Stimulated activated CD8-positive, alpha-beta memory T cell treated with anti-CD3 and anti-CD28 coated beads, Interleukin-7, amount 100 ng/mL, for 4 hours (primary cell): ENCODE data around the gene CCDC8.
"Not testable (repeated sequence)": the region's sequence is repeated elsewhere in the genome, so short reads cannot be mapped to it uniquely, and the experiment has no call there.

Experiments used
- DNase-seq, 2 donors: peaks; one replicate each; pipeline ENCODE4 v3.0.0-alpha.2; 2020; ENCODE audit warnings: low read depth in 2 of 2

The CCDC8 gene

DNA sequence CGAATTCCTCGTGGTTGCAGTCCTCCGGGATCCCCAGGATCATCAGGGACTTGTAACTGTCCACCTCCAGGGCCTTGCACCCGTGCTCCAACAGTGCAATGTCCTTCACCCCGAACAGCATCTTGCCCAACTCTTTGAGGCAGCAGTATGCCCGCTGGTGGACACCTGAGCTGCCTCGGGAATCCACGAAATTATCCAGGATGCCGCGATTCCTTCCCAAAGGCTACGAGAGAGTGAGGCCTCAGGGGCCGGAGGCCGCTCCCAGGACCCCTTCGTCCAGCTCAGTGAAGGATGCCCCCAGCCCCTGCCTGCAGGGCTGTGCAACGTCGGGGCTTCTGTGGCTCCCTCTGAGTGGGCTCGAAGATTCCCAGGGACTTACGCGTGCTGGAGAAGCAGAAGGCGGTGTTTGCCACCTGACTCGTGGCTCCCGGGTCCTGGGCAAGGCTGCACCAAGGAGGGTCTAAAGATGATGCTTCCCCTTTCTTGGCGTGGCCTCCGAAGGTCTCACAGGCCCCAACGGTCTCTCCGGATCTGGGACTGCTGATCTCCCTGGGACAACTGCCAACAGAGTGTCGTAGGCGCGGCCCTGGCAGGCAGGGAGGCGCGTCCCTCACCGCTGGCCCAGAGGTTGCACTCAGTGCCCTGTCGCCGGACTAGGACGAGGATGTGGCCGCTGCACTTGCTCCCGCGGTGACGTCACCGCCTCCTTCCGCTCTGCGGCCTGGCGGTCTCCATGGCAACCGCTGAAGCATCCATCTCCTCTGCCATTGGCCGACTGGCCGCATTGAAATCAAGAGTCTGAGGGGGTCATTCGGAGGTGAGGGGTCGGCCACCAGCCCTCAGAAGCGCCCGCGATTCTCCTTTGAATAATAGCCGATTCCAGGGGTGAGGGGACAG, 15.1 kb upstream of the CCDC8 start, which contains the start of gene PNMA8C:
TSS of gene PNMA8C (minus strand) at position 698 of the 897 bp plus-strand sequence. CDS start at position 121, 577 bp downstream.
- DNase-seq: peak in 1 of 2 donors; percentile 44

DNA sequence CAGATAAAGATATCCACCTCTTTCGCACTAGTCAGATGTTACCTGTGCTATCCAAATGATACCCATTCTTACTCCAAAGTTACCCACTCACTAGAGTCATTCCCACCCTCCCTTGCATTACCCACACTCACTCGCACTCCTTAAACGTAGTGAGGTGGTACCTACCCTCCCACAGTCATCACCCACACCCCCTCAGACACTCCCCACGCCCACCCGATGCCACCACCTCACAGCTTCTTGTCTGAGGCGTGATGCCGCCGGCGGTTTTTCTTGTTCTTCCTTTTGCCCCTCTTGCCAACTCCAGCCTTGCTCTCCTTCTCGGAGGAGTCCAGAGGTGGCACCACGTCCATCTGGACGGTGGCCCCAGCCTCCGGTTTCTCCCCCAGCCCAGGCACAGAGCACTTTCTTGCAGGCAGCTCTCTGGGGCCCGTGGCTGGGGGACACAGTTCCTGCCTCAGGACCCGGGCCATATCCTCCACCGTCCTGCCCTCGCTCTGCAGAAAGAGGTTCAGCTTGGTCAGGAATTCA, 14.2 kb upstream of the CCDC8 start:
- no peak for DNase-seq

DNA sequence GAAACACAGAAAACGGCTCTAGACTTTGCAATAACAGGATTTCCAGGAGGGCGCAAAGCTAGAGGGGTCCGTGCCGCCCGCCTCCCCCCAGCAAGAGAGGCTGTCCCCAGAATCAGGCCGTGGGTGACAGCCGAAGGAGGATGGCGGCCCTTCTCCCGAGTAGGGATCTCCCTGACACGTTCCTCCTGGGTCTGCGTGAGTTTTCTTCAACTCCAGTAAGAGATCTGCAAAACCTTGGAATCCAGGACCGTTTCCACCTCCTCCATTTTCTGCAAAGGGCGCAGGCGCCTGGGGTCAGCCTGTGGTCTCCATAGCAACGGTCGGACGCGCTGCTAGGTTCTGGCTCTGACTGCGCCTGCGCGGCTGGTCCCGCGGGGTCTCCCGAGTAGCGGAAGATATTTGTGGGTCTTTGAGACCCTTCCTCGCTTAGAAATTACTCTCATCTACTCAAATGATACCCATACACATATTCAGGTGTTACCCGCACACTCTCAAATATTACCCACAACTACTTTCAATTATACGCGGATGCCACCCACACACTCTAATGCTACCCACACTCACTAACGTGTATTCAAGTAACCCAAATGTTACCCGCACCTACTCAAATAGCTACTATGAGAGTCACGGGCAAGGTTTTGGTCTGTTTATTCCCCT, 13.3 kb upstream of the CCDC8 start:
- no peak for DNase-seq

DNA sequence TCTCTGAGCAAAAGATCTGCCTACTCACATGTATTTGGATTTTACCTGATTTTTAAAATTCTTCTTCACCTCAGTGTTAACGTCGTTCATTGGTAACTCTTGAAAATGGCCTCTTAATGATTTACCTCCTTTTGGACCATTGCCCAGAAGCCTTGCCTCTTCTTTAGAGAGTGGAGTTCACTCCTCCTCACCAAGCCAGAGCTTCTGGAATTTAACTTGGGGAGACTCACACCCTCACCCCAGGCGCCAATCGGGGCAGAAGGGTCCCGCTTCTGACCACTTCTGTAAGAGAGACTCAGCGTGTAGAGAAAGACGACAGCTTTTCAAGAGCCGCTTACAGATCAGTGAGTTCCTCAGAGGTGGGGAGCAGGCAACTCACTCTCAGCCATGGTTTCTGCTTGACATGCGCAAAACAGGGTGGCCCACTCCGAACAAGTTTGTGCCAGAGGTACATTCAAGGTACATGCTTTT, 12.7 kb upstream of the CCDC8 start:
- DNase-seq: no peak

DNA sequence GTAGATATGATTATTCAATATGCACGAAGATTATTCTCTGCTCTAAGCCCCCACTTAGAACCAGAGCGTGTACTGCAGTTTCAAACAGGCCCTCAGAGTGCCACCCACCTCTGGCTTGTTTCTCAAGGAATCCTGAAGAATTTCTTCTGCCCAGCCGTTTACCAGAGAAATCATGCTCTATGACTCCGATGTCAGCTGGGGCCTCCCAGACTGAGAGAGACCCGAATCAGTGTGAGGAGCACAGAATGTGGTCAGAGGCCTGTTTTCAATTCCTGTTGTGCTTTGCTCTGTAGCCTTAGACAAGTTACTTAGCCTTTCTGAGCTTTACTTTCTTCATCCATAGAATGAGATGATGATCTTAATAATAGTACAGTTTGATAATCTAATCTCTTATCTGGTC, 9.8 kb upstream of the CCDC8 start:
- no peak for DNase-seq

DNA sequence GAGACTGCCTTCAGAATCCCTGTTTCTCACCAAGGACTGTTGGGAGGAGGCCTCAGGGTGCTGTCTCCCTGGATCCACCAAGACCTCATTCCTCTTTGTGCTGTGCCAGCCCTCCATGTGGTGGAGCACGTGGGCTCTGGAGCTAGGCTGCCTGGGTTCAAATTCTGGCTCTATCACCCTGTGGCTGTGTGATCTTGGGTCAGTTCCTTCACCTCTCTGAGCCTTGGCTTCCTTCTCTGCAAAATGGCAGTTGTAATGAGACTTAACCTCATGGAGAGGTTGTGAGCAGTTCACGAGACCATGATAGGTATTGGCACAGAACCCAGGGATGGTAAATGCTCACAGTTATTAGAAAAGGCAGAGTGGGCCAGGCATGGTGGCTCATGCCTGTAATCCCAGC, 9.0 kb upstream of the CCDC8 start:
- DNase-seq: no peak

DNA sequence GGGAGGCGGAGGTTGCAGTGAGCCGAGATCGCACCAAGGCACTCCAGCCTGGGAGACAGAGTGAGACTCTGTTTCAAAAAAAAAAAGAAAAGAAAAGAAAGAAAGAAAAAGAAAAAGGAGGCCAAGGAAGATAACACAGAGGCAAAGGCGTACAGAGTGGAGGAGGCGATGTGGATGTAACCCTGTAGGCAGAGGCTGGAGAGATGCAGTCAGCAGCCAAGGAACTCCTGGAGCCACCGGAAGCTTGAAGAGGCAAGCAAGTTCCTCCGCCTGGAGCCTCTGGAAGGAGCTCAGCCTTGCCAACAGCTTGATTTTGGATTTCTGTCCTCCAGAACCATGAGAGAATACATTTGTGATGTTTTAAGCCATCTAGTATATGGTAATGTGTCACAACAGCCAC, 6.7 kb upstream of the CCDC8 start:
- no peak for DNase-seq

DNA sequence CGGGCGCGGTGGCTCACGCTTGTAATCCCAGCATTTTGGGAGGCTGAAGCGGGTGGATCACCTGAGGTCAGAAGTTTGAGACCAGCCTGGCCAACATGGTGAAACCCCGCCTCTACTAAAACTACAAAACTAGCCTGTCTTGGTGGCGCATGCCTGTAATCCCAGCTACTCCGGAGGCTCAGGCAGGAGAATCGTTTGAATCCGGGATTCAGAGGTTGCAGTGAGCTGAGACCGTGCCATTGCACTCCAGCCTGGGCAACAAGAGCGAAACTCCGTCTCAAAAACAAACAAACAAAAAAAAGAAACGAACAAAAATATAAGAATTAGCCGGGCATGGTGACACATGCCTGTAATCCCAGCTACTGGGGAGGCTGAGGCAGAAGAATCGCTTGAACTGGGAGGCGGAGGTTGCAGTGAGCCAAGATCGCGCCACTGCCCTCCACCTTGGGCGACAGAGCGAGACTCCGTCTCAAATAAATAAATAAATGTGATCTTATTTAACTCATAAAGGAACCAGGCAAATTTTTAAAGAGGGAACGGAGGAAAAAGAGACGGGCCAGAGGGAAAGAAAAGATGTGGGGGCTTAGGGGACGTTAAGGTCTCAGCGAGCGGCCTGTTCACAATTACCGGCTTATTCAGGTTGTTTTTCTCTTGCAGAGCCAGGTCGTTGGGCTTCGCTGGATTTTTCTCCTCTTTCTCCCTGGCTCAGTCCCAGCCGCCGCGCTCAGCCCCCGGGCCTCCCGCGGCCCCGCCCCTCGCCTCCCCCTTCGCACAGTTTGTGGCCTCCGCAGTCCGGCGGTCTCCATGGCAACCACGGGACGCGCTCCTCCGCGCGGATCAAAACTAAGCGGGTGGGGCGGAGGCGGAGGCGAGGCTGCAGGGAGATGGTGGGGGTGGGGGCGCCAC, 2.7 kb upstream of the CCDC8 start:
- peak in 1 of 2 donors; percentile 49 for DNase-seq

DNA sequence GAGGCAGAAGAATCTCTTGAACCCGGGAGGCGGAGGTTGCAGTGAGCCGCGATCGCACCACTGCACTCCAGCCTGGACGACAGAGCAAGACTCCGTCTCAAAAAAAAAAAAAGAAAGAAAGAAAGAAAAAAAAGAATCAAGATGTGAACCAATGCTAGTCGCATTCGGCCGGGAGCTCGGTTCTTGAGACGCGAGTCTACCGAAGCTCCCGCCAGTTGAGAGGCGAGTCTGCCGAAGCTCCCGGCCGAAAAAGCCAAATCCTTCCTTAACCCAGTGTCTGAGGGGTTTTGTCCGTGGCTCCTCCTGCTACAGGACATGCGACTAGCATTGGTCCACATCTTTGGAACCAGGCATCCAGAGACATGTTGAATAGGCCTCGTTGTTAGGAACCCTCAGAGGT, 1.5 kb upstream of the CCDC8 start:
- not testable (repeated sequence) for DNase-seq

DNA sequence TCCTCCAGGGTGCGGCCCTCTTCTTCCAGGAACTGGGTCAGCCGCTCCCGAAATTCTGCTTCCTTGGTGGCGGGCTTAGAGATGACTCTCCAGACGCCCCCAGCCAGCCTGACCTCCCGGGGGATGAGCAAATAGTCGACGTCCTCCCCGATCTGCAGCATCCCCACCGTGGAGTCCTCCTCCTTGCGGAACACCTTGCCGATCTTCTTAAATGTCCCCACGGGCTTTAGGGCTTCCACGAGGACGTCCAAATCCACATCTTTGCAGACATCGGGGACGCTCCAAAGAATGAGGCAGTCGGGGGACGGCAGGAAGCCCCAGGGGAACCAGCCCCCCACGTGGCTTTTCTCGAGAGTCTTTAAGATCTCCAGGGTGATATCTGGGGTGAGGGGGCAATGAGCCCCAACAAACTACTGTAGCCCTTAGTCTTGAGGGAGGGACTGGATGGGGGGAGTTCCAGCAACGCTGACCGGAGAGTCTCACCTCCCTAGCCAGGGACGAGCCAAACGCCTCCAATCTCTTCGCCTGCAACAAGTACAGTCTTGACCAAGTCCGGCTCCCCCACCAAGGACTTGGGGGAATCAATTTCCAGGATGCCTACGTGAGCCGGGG, 608 bp downstream of the CCDC8 start:
- no peak for DNase-seq

DNA sequence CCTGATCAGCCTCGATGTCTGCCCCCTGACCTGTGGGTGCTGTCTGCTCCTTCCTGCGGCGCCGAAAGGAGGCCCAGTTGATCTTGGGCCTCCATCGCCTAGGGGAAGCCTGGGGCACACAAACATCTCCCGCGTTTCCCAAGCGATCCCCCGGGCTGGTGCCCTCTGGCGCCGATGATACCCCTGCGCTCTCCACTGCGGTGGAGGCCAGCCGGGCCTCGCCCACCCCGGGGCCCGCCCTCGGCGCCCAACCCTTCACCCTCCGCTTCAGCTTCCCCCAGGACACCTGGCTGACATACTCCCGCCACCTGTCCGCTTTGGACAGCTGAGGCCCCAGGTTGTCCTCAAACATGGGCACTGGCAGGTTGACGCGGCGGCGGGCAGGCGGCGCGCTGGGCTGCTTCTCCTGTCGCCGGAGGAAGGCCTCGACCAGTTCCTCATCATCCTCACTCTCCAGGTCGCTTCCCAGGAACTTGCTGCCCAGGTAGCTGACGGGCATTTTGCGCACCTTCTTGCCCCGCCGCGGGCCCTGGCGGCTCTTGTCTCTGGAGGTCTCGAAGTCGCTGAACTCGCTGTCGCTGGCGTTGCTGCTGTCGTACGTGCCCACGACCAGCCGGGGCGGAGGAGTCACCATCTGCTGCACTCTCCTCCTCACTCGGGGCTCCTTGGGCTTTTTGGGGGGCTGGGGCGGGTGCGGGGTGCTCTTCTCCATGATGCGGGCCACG, 1.3 kb downstream of the CCDC8 start:
- DNase-seq: no peak

DNA sequence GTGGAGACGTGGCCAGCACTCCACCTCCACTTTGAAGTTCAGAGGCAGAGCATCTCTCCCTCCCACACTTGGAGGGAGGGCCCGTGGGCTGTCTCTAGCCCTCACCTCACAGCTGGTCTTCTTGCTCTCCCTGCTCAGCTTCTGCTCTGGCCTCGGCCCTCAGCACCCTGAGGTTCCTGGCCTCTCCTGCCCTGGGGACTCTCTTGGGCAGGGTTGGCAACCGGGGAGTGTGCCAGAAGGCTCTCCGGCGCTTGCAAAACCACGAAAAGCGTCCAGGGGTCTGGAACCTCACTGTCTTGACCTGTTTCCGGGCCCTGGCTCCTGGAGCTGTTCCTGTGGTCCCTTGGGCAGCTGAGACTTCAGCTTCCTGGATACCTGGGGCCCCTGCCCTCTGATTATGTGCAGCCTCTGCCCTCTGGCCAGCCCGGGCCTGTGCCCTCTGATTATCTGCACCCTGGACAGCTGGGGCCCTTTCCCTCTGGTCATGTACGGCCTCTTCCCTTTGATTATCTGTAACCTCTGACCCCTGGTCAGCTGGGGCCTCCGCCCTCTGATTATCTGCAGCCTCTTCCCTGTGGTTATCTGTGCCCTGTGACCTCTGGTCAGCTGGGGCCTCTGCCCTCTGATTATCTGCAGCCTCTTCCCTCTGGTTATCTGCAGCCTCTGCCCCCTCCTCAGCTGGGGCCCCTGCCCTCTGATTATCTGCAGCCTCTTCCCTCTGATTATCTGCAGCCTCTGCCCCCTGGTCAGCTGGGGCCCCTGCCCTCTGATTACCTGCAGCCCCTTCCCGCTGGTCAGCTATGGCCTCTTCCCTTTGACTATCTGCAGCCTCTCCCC, 2.1 kb downstream of the CCDC8 start:
- DNase-seq: no peak

DNA sequence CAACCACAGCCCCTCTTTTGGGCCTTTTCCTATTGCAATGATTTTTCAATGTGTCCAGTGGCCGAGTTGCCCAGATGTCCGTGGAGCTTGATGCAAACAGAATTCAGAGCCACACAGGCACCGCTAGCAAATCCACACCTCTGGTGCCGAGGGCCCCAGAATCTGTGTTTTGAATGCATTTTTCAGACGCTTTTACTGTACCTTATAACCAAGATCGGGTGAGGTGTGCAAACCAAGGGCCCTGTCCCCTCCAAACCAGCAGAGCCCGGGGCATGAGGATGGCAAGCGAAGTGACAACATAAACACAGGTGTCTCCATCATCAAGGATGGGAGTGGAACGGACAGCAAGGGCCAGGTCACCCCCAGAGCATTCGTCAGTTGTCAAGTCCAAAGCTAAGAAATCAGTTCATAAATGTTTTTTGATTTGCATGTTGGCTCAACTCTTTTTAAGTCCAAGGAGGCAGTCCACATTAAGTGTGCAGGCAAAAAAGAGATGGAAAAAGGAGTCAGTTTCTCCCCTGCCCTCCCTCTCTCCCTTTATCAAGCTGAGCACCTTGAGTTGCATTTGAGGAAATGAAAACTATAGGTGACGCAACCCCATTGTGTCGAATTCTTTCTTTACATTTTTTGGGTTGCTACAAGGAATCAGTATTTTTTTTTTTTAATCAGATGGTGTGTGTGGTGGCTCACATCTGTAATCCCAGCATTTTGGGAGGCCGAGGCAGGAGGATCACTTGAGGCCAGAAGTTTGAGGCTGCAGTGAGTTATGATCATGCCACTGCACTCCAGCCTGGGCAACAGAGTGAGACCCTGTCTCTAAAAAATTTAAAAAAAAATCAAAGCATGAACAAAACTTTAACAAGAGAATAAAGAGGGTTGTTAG, 2.9 kb downstream of the CCDC8 start:
- DNase-seq: no peak

DNA sequence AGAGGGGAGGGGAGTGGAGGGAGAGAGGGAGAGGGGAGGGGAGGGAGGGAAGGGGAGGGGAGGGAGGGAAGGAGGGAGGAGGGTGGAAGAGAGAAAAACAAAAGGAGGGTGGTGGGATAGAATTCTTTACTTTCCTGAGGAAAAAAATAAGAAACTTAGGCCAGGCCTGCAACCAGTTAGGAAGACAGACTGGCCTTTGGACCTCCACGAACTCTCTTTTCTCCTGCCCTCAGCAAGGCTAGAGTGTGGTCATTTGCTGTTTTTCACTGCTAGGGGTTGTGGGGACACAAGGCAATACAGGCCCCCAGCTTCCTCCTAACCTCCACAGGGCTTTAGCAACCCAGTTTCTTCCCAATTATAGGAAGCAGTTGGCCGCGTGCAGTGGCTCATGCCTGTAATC, 4.2 kb downstream of the CCDC8 start:
- no peak for DNase-seq

DNA sequence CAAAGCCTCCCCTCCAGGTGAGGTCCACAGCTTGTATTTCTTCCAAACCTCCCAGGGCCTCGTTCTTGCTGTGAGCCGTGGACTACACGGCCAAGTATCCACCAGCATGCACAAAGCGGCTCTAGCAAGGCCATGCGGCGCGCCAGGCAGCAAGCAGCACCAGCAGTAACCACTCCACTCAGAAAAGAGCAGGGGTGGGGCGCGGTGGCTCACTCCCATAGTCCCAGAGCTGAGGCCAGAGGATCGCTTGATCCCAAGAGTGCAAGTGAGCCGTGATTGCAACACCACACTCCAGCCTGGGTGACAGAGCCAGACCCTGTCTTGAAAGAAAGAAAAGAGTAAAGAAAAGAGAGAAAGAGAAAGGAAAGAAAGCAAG, 4.7 kb downstream of the CCDC8 start:
- no peak for DNase-seq

DNA sequence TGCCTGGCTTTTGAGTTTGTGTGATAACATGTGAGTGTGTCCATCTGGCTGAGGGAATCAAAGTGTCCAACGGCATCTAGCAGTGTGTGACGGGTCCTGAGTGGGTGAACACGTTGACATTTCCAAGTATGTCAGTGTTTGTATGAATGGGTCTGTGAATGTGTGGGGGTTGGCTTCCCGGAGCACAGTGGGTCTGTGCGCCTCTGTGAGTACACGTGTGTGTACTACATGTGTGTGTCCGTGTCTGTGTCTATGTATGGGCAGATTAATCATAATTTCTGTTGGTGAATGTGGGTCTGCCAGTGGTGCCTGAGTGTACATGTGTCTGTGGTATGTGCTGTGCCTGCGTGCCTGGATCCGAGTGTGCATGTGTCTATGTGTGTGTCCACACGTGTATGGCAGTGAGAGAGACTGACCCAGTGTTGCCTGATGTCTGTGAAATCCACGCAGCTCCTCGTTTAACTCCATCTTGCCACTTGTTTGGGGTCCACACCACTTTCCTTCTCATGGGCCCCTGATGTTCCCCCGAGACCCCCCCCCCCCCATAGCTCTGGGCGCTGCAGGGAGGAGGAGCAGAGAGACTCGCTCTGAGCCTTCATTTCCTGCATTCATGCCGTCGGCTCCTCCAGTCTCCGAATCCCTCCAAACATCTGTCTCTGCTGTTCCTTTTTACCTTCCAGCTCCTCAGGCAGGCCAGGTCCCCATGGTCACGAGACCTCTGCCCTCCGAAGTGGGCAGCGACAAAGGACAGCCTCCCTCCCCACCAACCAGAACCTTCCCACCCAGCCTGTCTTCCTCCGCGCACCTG, 5.3 kb downstream of the CCDC8 start:
- DNase-seq: no peak

DNA sequence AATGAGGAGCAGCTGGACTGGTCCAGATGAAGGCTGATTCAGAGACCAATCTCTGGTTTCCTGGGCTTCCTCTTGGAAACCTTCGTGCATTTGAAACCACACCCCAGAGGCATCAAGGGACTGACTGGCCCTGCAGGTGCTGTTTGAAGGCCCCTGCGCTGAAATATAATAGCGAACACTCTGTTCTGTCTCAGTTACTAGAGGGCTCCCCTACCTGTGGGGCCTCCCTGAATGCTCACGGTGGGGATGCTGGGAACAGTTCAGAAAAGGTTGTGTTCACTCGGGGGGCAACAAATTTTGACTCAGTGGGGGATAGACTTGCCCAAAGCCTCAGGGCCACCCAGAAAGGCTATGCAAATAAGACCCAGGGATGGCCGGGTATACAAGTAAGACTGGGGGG, 6.4 kb downstream of the CCDC8 start:
- DNase-seq: no peak
